ENCODE measurements around the gene CDC7.

Gene CDC7

DNA sequence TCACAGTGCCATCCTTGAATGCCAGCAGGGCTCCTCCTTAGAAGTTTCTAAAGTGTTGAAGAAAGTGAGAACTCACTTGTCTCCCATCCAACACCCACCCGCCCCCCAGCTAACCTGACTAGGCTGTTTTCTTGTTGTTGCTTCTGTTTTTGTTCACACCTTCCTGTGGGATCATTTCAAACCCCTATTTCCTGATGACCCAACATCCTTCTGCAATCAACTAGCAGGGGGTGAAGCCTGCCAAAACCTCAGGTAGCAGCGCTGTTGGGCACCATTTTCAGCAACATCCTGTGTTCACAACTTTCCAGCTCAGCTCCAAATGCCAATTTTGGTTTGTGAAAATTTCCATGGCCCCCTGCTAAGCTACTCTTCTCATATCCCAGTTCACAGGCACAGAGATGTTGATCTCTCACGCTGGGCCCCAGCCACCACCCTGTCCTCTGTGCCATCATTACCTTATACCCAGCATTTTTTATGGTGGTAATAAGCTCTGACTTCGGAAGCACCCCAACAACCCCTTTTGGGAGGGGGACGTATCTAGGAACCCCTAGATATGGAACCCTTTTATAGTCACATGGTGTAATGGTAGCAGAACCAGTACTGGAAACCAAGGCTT, 41.4 kb downstream of the CDC7 start:
- no peak overlapping the region for H3K4me3 ChIP-seq (ENCODE audit: low read length)
- DNase-seq (ENCODE audit: low read depth, low spot score): no peak

- no peak for DNase-seq (ENCODE audit: low read depth, low spot score)
- no peak overlapping the region for H3K4me3 ChIP-seq (ENCODE audit: low read length)
These were observed 45.1 kb downstream of the CDC7 start for GRCh38 chr1:91545506-91546300.

DNA sequence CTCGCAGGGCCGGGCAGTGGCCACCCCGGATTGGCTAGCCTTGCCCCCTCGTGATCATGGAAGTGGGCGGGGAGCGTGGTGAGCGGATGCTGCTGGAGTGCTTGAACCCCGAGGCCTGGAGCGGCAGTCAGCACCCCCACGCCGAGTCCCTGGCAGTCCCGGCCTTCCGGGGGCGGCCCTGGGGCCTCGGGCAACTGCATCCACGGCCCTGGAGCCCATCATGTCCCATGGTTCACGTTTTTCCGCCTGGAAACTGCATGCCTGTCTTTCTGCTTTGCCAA, 45.6 kb downstream of the CDC7 start:
- no peak overlapping the region for H3K4me3 ChIP-seq (ENCODE audit: low read length)
- no peak for DNase-seq (ENCODE audit: low read depth, low spot score)

- DNase-seq (ENCODE audit: low read depth, low spot score): no peak
- no peak overlapping the region for H3K4me3 ChIP-seq (ENCODE audit: low read length)
These were observed 46.2 kb downstream of the CDC7 start for GRCh38 chr1:91546876-91547275.

- peak overlapping the region; percentile 5 for H3K4me3 ChIP-seq (ENCODE audit: low read length)
- peak; percentile 69 for DNase-seq (ENCODE audit: low read depth, low spot score)
These were observed 47.9 kb downstream of the CDC7 start for GRCh38 chr1:91548376-91549040.

- peak; percentile 76 for DNase-seq (ENCODE audit: low read depth, low spot score)
- peak overlapping the region; percentile 5; the same call in 1 of the 2 replicates for H3K4me3 ChIP-seq (ENCODE audit: low read length)
These were observed 48.5 kb downstream of the CDC7 start for GRCh38 chr1:91549041-91549735.

GRCh38 chr1:91550961-91551360, 50.3 kb downstream of the CDC7 start:
- no peak overlapping the region for H3K4me3 ChIP-seq (ENCODE audit: low read length)
- no peak for DNase-seq (ENCODE audit: low read depth, low spot score)

GRCh38 chr1:91552091-91552490, 51.4 kb downstream of the CDC7 start:
- no peak for DNase-seq (ENCODE audit: low read depth, low spot score)

DNA sequence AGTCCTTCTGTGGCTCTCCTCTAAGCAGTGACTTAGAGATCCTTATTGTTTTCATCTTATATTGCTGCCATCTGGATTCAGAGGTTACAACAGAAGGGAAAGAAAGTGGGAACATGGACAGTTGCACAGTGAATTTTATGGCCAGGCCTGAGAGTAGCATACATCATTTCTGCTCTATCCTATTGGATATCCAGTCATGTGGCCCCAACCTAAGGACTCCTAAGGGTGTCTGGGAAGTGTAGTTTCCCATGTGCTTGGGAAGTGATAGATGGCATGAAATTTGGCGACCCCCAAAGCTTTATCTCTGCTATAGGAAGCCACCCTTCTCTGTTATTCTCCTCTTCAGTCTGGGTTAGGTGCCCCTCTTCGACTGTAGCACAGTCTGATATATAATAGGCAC, 51.9 kb downstream of the CDC7 start:
- no peak overlapping the region for H3K4me3 ChIP-seq (ENCODE audit: low read length)
- no peak for DNase-seq (ENCODE audit: low read depth, low spot score)

More at GRCh38 chr1:91552091-91552490, 51.4 kb downstream of the CDC7 start:
- no peak overlapping the region for H3K4me3 ChIP-seq (ENCODE audit: low read length)

- no peak for DNase-seq (ENCODE audit: low read depth, low spot score)
- no peak overlapping the region for H3K4me3 ChIP-seq (ENCODE audit: low read length)
These were observed 52.5 kb downstream of the CDC7 start for GRCh38 chr1:91553177-91553591.

DNA sequence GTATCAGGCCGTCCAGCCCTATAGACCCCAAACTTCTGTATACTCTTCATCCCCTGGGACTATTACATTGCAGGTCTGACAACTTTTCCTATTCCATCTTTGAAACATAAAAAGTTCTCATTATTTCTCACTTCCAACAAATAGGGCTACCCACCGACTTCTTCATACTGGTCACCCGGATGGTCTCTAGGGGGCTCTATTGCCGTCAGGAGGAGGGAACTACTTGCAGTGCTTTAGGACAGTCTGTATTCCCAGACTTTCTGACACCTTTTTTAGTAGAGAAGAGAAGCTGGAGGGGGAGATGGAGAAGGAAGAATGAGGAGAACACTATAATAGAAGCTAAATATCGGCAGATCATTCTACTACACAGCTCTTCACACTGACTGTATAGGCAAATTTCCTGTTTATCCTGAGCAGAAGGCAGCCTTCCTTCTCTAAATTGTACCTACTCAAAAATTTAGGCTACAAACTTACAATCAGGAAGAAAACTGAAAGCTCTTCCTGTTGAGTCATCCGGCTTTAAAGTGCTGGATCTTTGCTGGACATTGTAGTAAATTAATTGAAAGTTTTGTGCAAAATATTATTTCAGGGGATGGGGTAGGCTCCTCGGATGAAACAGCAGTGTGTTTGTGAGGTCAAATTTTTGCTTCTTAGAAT, 54.6 kb downstream of the CDC7 start:
- DNase-seq (ENCODE audit: low read depth, low spot score): no peak

DNA sequence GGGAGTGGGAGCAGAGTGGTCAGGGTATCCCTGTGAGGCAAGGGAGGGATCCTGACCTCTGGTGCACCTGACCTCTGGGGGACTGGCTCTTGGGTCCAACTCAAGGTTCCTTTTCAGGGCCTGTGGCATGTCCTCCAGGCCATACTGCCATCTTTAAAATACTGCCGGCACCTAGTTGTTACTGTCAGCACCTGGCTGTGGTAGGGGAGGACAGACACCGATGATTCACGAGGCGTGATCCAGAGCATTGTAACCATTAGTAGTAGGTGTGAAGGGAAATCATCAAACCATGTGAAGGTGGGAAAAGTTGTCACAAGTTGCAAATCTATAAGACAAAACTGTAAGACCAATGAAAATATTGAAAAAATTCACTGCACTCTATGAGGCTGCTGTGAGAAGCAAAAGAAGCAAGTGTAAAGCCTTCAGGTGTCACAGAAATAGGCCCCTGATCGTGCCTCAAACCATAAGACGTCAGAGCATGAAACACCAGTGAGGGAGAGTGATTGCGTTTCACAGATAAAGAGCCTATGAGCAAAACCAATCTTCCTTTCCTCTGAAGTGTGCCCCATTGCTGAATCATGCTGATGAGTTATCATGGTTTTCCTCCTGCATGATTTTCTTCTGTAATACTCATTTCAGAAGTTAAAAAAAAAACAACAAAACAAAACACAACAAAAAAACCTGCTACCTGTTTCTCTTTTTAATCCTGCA, 55.3 kb downstream of the CDC7 start:
- DNase-seq (ENCODE audit: low read depth, low spot score): peak; percentile 89
- no peak overlapping the region for H3K4me3 ChIP-seq (ENCODE audit: low read length)

More for the DNA sequence above, 54.6 kb downstream of the CDC7 start:
- H3K4me3 ChIP-seq (ENCODE audit: low read length): no peak overlapping the region

GRCh38 chr1:91556556-91556955, 55.9 kb downstream of the CDC7 start:
- no peak overlapping the region for H3K4me3 ChIP-seq (ENCODE audit: low read length)
- no peak for DNase-seq (ENCODE audit: low read depth, low spot score)

- no peak for DNase-seq (ENCODE audit: low read depth, low spot score)
These were observed 56.5 kb downstream of the CDC7 start for GRCh38 chr1:91557039-91557690.

GRCh38 chr1:91557826-91558225, 57.2 kb downstream of the CDC7 start:
- H3K4me3 ChIP-seq (ENCODE audit: low read length): no peak overlapping the region
- DNase-seq (ENCODE audit: low read depth, low spot score): no peak

More at GRCh38 chr1:91557039-91557690, 56.5 kb downstream of the CDC7 start:
- H3K4me3 ChIP-seq (ENCODE audit: low read length): no peak overlapping the region

DNA sequence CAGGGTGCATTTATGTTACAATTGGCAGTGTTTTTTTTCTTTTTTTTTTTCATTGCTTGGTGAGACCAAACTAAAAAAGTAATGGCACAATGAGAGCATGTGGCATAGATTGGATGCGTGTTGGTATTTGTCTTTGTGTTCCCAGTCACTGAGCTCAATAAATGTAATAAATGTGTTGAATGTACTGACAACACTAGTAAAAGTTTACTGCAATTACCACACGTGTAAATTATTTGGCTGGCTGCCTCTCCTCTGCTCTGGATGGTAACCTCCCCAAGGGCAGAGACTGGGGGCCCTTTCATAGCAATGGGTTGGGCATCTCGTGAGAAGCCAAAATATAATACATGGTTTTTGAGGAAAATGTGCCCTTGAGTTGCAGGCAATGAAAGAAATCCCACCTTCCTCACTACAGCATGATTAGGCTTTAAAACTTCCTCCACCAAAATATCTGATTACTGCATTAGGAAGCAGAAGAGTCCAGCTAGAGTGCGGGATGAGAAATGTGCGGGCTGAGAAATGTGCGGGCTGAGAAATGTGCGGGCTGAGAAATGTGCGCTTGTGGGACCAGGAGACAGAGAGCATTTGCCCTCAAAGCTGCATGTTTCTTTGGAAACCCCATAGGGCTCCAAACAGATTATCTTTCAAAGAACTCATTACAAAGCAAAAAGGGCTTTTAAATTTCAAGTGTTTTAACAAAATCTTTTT, 58.5 kb downstream of the CDC7 start:
- no peak for DNase-seq (ENCODE audit: low read depth, low spot score)
- H3K4me3 ChIP-seq (ENCODE audit: low read length): no peak overlapping the region

GRCh38 chr1:91559838-91560565, 59.4 kb downstream of the CDC7 start:
- H3K4me3 ChIP-seq (ENCODE audit: low read length): no peak overlapping the region
- peak; percentile 52 for DNase-seq (ENCODE audit: low read depth, low spot score)
